Spinal cord (tissue), 10 donors: Measurements from ENCODE around the gene NR2C1. TPM values are rescaled to one million over a fixed set of nuclear protein-coding genes. Genes with fewer than 3 reads are reported as not detected.

ENCODE experiments used
- DNase-seq, 6 donors: peaks; one replicate each; pipeline versions ENCODE4 v3.0.0 to v3.0.0-alpha.2; 2013 to 2015; ENCODE audit warnings: low spot score in 6 of 6, low read depth in 4 of 6
- H3K27ac ChIP-seq: one replicate; pipeline ENCODE4 v1.5.1; 2013; ENCODE audit warnings: low read depth, low read length, control low read depth
- H3K27me3 ChIP-seq: one replicate; pipeline ENCODE4 v1.6.1; 2013; ENCODE audit warnings: low read length; ENCODE audit not compliant: control insufficient read depth, insufficient read depth
- H3K36me3 ChIP-seq: one replicate; pipeline ENCODE4 v1.6.1; 2013; ENCODE audit warnings: low read length; ENCODE audit not compliant: control insufficient read depth, insufficient read depth
- H3K4me1 ChIP-seq: one replicate; pipeline ENCODE4 v1.6.1; 2013; ENCODE audit warnings: low read length; ENCODE audit not compliant: control insufficient read depth, insufficient read depth
- H3K4me3 ChIP-seq: one replicate; pipeline ENCODE4 v1.5.1; 2013; ENCODE audit warnings: low read depth, low read length, control low read depth
- H3K9me3 ChIP-seq: one replicate; pipeline ENCODE4 v1.6.1; 2013; ENCODE audit warnings: low read length; ENCODE audit not compliant: control insufficient read depth, insufficient read depth
- WGBS: methylation state at CpG from one replicate; pipeline ENCODE4 v1.1.5; 2013; ENCODE audit warnings: missing lambda C conversion rate; ENCODE audit not compliant: insufficient coverage; 5-methylcytosine and 5-hydroxymethylcytosine counted together
- polyA plus RNA-seq, 2 donors: library from polyadenylated mRNA; unstranded; fragments of 120-200 nt; gene quantifications; one replicate each; pipeline ENCODE4 v1.2.1, GENCODE V29; 2013; ENCODE audit not compliant: insufficient read length in 2 of 2
- total RNA-seq, 2 donors: library from RNA; depleted of rRNA in 1 of 2; stranded (reverse); fragments of 120-200 nt in 1 of 2; fragments of >200 nt in 1 of 2; gene quantifications; one replicate each; pipeline versions ENCODE4 v1.2.3 to v1.2.4, GENCODE V29; 2013 to 2014
- donor health status: healthy.

The NR2C1 gene
- total and polyA plus RNA-seq, 4 donors, result 50.6 to 76.1 (median 69.2) TPM

DNA sequence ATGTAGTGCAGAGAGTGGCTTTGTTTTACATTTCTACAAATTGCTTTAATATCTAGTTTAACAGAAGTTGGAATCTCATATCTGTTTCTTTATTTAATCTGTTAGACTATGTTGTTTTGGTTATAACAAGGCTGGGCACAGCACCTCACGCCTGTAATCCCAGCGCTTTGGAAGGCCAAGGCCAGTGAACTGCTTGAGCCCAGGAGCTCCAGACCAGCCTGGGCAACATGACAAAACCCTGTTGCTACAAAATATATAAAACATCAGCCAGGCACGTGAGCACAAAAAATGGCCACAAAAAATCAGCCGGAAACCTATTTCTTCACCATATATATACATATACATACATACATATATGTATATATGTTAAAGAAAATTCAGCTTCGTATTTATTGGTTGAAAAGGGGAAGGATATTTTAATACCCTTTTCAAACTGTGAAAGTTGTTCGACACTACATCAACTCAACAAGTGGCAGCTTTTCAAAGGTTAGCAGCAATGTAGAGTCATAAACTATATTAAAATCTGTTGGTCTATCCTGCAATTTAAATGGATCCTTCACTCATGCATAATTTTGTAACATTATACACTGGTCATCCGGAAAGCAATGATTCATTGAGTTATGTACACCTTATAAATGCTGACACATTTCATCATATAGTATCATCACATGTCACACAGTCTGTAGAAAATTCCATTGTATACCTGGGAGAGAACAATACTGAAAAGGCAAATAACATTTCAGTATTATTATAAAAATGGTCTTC is 7.1 kb downstream of the NR2C1 start:
- 100% methylated on average over 2 of the region's 7 CpGs for WGBS
- no peak overlapping the region for H3K4me3 ChIP-seq

GRCh38 chr12:95060951-95061350 is 12.5 kb downstream of the NR2C1 start:
- WGBS, result 100% methylated on average over 1 of the region's 1 CpG
- Histone ChIP-seq H3K27ac (no peak overlapping the region), H3K4me3 (no peak overlapping the region), H3K9me3 (no peaks in the 10 kb centered on the region), H3K4me1 (no peaks in the 10 kb centered on the region), H3K36me3 (peaks cover 37% of the 10 kb centered on the region), H3K27me3 (no peaks in the 10 kb centered on the region)
- DNase-seq, result no peak

More for the DNA sequence above, 7.1 kb downstream of the NR2C1 start:
- H3K27ac ChIP-seq, result no peak overlapping the region
- no peak for DNase-seq
- H3K4me1 ChIP-seq, result no peaks in the 10 kb centered on the region
- H3K36me3 ChIP-seq, result peaks cover 16% of the 10 kb centered on the region
- H3K9me3 ChIP-seq, result no peaks in the 10 kb centered on the region
- H3K27me3 ChIP-seq, result no peaks in the 10 kb centered on the region

- DNase-seq, result no peak
- Histone ChIP-seq H3K4me1 (no peaks in the 10 kb centered on the region), H3K4me3 (no peak overlapping the region), H3K27ac (no peak overlapping the region), H3K36me3 (peaks cover 38% of the 10 kb centered on the region), H3K27me3 (no peaks in the 10 kb centered on the region), H3K9me3 (no peaks in the 10 kb centered on the region)
- WGBS, result 100% methylated on average over 1 of the region's 4 CpGs
Measured at GRCh38 chr12:95059984-95060383, 13.4 kb downstream of the NR2C1 start.

DNA sequence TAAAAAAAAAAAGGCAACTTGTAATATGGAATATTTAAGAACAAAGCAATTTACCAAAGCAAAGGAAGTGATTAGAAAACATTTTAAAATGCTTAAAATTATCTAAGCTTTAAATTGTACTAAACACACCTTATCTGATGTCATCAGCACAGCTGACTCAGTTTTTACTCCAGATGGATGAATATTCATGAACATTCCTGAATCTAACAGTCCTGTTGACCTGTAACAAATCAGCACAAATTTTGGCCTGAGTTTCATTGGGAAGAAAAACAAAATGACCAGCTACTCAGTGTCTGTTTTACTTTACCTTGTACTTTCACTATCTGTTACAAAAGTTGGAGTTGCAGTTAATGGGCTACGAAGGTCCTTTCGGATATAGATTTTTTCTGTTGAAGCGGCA is 16.0 kb downstream of the NR2C1 start:
- Histone ChIP-seq H3K27me3 (no peaks in the 10 kb centered on the region), H3K36me3 (peaks cover 28% of the 10 kb centered on the region), H3K27ac (no peak overlapping the region), H3K9me3 (no peaks in the 10 kb centered on the region), H3K4me1 (no peaks in the 10 kb centered on the region), H3K4me3 (no peak overlapping the region)
- DNase-seq, result no peak
- WGBS, result no CpG with 5 or more reads among the region's 3 CpGs

DNA sequence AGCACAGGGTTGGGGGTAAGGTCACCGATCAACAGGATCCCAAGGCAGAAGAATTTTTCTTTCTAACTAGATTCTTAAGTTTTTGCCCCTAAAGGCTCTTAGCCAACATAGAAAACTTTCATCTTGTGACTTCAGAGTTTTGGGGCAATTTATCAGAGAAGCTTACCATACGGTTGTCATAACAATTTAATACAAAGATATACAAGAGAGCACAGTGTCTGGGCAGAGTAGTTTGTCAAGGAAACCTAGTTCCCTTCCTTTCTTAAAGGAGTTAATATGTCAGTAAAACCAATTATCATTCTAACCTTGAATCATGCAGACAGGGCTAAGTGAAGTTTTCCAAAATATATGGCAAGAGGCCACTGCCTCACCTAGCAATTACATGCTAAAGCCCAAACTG is 18.4 kb downstream of the NR2C1 start:
- H3K27ac ChIP-seq, result no peak overlapping the region
- no CpG with 5 or more reads among the region's 2 CpGs for WGBS
- H3K36me3 ChIP-seq, result peaks cover 33% of the 10 kb centered on the region

GRCh38 chr12:95054206-95054605 is 19.2 kb downstream of the NR2C1 start:
- Histone ChIP-seq H3K36me3 (peaks cover 31% of the 10 kb centered on the region), H3K4me3 (no peak overlapping the region), H3K9me3 (no peaks in the 10 kb centered on the region), H3K27ac (no peak overlapping the region), H3K27me3 (no peaks in the 10 kb centered on the region), H3K4me1 (no peaks in the 10 kb centered on the region)
- WGBS, result no CpG with 5 or more reads among the region's 2 CpGs
- DNase-seq, result no peak

More for the DNA sequence above, 18.4 kb downstream of the NR2C1 start:
- Histone ChIP-seq H3K4me1 (no peaks in the 10 kb centered on the region), H3K27me3 (no peaks in the 10 kb centered on the region), H3K9me3 (no peaks in the 10 kb centered on the region), H3K4me3 (no peak overlapping the region)
- DNase-seq, result no peak

GRCh38 chr12:95051241-95051640 is 22.2 kb downstream of the NR2C1 start:
- Histone ChIP-seq H3K36me3 (peaks cover 23% of the 10 kb centered on the region), H3K27ac (no peak overlapping the region), H3K27me3 (no peaks in the 10 kb centered on the region), H3K4me1 (no peaks in the 10 kb centered on the region), H3K4me3 (no peak overlapping the region), H3K9me3 (no peaks in the 10 kb centered on the region)
- no peak for DNase-seq
- no CpG with 5 or more reads among the region's 4 CpGs for WGBS

GRCh38 chr12:95037906-95038305 is 35.5 kb downstream of the NR2C1 start:
- Histone ChIP-seq H3K36me3 (peaks cover 10% of the 10 kb centered on the region), H3K4me3 (no peak overlapping the region), H3K27me3 (no peaks in the 10 kb centered on the region), H3K4me1 (no peaks in the 10 kb centered on the region), H3K27ac (no peak overlapping the region), H3K9me3 (no peaks in the 10 kb centered on the region)
- DNase-seq, result no peak
- no CpG with 5 or more reads among the region's 2 CpGs for WGBS

DNA sequence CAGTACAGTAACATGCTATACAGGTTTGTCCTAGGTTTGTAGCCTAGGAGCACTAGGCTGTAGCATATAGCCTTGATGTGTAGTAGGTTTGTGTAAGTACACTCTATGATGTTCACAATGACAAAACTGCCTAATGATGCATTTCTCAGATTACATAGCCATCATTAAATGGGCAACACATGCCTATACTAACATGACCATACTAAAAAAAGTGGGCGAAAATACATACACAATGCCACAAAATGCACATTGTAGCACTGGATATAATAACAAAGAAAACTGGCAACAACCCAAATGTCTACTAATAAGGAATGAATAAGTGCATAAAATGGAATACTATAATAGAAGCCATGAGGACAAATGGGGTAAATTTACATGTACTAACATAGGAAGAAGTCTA is 38.7 kb downstream of the NR2C1 start:
- Histone ChIP-seq H3K27ac (no peak overlapping the region), H3K9me3 (no peaks in the 10 kb centered on the region), H3K4me3 (no peak overlapping the region), H3K36me3 (peaks cover 14% of the 10 kb centered on the region), H3K27me3 (no peaks in the 10 kb centered on the region), H3K4me1 (no peaks in the 10 kb centered on the region)
- WGBS, result no CpG with 5 or more reads among the region's 1 CpG
- no peak for DNase-seq

- no peaks in the 10 kb centered on the region for H3K9me3 ChIP-seq
- WGBS, result no CpG with 5 or more reads among the region's 2 CpGs
- H3K36me3 ChIP-seq, result peaks cover 10% of the 10 kb centered on the region
- no peaks in the 10 kb centered on the region for H3K4me1 ChIP-seq
- no peaks in the 10 kb centered on the region for H3K27me3 ChIP-seq
- no peak overlapping the region for H3K27ac ChIP-seq
- H3K4me3 ChIP-seq, result no peak overlapping the region
- no peak for DNase-seq
Measured at GRCh38 chr12:95022477-95022876, 50.9 kb downstream of the NR2C1 start.
